SH-SY5Y (cell line): ENCODE measurements around the gene KLHL18.

Source experiments
- GATA2 ChIP-seq: IDR thresholded peaks from 2 replicates; pipeline ENCODE4 v1.6.1; 2011; ENCODE audit warnings: mild to moderate bottlenecking, low read depth, low read length
- GATA3 ChIP-seq: IDR thresholded peaks from 2 replicates; pipeline ENCODE4 v1.6.1; 2011; ENCODE audit warnings: low read depth, mild to moderate bottlenecking, low read length, moderate library complexity

The KLHL18 gene

GRCh38 chr3:47265725-47266428 is 16.9 kb upstream of the KLHL18 start:
- TF ChIP-seq GATA3 (no peak), GATA2 (no peak)

DNA sequence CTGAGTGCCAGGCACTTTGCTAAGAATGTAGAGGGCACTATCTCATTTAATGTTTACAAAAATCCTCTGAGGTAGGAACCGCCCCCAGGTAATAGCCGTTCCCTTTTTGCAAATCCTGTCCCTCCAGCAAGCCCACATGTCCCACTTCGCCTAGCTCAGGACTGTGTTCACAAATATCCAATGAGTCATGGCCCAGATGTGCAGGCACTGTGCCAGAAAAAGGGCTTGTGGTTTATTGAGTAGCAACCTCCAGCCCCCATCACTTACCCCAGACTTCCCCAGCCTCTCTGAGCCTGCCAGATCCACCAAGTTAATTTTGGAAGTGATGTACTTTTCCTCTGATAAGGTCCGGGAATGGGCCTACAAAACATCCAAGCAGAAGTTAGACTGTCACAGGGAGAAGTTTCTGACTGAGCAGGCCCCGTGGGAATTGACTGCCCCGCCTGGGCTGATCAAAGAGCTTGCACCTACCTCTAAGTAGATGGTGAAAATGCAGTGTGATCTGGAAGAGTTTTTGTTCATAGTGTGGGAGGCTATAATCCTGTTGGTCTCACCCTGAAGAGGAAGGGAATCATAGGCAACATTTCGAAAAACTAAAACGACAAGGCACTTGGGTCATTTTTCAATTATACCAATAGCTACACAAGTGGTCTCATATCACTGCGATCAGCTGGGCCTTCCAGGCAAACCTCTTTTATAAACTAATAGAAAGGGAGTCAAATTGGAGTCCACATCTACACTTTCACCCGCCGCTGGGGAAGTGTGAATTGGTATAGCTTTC is 15.8 kb upstream of the KLHL18 start:
- peak; percentile 75 for TF ChIP-seq GATA3
- TF ChIP-seq GATA2 = peak; percentile 78

GRCh38 chr3:47267490-47267824 is 15.3 kb upstream of the KLHL18 start:
- TF ChIP-seq GATA3 (no peak), GATA2 (no peak)

DNA sequence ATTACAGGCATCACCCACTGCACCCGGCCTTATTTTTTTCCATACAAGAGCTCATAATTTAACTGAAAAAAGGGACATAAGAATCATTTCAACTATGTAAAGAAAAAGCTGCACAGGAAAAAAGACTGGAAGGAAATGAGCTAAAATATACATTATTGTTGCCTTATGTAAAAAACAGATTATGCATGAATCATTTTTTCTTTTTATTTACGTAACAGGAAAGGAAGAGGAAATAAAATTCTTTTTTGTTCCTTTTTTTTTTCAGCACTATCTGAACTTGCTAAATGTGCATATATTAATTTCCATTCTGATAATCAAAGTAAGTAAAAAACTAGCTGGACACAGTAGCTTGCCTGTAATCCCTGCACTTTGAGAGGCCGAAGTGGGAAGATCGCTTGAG is 12.2 kb upstream of the KLHL18 start:
- no peak for TF ChIP-seq GATA2
- TF ChIP-seq GATA3 = no peak

DNA sequence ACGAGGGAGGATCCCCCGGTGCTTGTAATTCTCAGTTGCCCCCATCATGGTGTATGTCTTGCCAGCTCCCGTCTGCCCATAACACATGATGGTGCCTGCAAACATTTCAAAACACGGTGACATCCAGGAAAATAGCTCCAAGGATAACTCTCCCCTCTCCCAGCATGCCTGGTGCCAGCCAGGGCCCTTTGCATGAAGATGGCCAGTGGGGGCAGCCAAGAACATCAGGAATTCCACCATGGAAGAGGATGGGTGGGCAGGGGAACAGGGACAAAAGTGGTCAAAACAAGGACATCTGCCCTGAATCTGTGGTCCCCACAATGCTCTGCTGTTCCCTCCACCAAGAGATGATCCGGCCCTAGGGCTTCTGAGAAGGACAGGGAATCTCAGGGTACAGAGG is 9.2 kb upstream of the KLHL18 start:
- TF ChIP-seq GATA2 = no peak
- no peak for TF ChIP-seq GATA3

- TF ChIP-seq GATA2 = no peak
- TF ChIP-seq GATA3 = no peak
These were observed 8.1 kb upstream of the KLHL18 start for GRCh38 chr3:47274652-47275051.

DNA sequence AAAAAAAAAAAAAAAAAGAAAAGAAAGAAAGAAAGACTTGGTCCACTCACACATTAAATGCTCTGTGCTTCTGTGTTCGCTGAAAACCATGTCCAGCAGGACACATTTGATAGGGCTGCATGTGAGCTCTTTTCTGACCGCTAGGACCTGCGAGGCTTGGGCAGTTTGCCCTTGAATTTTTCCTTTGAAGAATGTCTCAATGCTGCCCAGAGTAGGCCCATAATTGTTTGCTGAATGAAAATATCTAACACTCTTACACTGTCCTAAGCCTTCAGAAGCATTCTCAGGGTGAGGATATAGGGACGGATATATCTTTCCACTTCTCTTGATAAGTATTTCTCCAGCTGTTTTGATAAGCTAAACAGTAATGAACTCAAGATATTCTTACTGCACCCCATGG is 6.2 kb upstream of the KLHL18 start:
- TF ChIP-seq GATA2 (no peak), GATA3 (no peak)

DNA sequence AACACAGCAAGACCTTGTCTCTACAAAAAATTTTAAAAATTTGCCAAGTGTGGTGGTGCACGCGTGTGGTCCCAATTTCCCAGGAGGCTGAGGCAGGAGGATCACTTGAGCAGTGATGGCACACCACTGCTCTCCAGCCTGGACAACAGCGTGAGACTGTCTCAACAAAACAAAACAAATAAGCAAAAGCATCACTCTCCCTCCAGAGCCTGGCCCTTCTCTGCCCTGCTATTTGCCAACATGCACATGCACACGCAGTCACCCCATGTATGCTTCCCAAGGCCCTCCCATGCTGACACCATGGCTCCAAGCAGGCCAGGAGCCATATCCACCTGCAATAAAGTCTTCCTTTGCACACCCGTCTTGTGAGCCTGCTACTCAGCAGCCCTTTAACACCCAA is 2.2 kb upstream of the KLHL18 start:
- TF ChIP-seq GATA2 (no peak), GATA3 (no peak)

DNA sequence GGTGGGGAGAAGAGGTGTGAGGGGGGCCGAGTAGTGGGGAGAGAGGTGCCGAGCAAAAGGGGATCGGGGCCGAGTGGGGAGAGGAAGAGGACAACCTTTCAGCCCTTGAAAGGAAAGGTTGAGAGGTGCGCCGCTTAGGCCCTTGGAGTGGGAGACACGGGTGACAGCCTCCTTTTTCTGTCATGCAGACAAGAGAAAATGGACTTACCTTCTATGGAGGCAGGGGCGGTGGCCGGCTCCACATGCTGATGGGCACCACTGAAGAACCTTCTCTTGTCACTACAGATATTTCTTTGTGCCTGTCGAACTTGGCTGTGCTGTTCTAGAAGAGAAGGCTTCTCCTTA is 421 bp downstream of the KLHL18 start:
- TF ChIP-seq GATA3 = no peak
- no peak for TF ChIP-seq GATA2

DNA sequence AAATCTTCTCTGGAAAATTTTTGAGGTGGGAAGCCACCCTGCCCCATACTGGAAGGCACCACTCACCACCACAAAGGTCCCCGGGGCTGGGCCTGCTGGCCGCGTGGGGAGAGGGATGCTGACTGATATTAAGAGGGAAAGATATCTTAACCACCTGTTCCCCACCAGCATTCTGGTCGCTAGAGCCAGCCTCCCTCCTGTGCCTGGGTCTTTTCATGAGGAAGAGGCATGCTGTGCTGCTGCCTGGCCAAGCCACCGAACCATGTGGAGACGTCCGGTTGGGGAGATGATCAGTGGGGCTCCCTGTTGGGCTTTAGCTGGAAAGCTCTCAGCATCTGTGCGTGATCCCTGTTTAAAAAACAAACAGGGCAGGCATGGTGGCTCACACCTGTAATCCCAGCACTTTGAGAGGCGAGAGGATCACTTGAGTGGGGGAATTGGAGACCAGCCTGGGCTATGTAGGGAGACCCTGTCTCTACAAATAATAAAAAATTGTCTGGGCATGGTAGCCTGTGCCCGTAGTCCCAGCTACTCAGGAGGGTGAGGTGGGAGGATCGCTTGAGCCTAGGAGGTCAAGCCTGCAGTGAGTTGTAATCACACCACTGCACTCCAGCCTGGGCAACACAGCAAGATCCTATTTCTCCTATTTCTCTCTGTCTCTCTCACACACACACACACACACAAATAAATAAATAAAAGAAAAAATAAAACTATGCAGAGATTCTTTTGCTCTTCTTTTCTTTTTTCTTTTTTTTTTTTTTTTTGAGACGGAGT is 1.0 kb downstream of the KLHL18 start:
- TF ChIP-seq GATA3 (no peak), GATA2 (no peak)

DNA sequence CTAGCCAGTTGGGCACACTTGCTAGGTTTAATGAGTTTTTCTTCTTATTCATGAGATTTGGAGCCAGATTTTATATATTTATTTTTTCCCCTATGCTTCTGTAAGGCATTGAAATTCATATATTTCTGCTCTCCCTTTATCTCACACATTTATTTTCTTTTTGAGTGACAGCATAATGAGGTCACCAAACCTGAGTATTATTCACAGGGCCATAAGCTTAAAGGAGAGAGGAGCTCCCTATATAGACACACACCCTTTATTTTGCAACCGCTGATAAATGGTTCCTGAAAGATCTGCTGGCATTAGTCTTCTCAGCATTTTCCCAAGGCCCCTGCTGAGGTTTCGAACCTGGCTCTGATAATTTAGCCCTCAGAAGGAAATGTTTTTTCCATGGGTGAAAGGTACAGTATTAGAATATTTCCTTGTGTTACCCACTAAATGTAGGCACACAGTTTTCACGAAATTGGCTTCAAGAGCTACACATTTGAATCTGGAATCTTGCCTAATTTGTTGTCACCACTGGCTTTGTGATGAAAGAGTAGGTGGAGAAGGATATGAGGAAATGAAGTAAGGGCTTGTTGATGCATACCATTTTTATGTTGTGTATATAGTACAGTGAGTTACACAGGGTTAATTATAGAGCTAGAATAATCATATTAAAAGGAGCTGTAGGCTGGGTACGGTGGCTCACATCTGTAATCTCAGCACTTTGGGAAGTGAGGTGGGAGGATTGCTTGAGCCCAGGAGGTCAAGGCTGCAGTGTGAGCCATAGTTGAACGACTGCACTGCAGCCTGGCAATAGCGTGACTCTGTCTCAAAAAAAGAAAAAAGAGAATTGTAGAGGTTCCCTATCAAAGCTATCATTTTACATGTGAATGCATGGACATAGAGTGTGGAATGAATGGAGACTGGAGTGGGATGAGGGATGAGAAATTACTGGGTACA is 6.5 kb downstream of the KLHL18 start:
- TF ChIP-seq GATA3 = no peak

DNA sequence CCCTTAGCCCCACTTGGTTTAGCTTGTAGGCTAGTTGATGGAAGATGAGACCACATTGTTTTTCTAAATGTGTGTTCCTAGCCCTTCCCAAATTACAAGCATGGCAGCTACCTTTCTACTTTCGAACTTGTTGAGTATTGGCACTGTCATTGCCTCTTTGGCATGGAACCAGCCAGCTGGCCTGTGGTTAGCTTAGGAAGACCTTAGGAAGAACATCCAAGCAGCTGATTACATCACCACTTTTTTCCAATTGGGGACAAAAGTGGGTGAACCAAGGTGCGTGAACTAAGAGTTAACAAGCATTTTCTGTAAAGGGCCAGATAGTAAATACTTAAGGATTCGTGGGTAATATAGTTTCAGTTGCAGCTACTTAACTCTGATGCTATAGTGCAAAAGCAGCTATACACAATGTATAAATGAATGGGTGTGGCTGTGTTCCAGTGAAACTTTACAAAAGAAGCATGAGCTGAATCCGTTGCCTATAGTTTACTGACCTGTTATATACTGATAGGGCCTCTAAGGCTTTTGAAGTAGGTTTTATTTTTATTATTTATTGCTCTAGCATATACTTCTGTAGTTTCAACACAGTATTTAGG is 8.5 kb downstream of the KLHL18 start:
- TF ChIP-seq GATA2 (no peak), GATA3 (no peak)

GRCh38 chr3:47293822-47294221 is 11.1 kb downstream of the KLHL18 start:
- TF ChIP-seq GATA3 = no peak
- TF ChIP-seq GATA2 = no peak

DNA sequence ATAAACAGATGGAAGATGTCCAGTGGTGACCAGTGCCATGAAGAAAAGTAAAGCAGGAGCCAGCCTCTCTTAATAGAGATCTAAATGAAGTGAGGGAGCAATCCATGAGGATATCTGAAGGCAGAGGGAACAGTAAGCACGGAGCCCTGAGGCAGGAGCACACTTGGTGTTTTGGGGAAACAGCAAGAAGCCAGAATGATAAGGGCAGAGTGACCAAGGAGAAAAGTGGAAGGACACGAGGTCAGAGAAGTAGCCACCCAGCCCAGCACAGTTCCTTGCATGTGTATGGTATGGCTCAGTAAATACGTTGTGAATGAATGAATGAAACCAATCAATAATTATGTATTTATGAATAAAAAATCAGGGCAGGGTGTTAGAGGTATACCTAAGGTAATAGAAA is 11.6 kb downstream of the KLHL18 start:
- TF ChIP-seq GATA2 (no peak), GATA3 (no peak)

- TF ChIP-seq GATA3 = no peak
- TF ChIP-seq GATA2 = no peak
These were observed 12.6 kb downstream of the KLHL18 start for GRCh38 chr3:47295322-47295721.

DNA sequence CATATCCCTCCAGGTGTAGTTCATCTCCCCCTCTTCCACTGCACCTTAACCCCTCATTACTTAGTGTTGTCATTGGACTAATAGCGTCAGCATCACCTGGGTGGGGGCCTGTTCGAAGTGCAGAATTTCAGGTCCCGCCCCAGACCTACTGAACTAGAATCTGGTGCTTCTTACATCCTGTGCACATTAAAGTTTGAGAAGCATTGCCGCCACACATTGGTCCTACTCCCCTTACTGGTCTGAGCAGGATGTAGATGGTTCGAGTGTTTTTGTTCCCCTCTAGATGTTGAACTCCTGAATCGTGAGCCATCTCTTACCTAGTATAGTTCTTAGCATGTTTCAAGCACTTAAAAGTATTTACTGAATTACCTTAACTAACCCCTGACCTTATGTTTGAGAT is 13.2 kb downstream of the KLHL18 start:
- TF ChIP-seq GATA3 = no peak
- no peak for TF ChIP-seq GATA2
